C4-2B (cell line): ENCODE results near the gene SOX8.

Source experiments
- CTCF ChIP-seq: fragments of 450-650 bp; conservative IDR thresholded peaks from 2 replicates; pipeline ENCODE4 v1.5.1; 2017; ENCODE audit warnings: mild to moderate bottlenecking
- ZFX ChIP-seq: fragments of 450-650 bp; IDR thresholded peaks from 2 replicates; pipeline ENCODE4 v1.6.1; 2017

GRCh38 chr16:988471-989353 is 7.1 kb downstream of the SOX8 start:
- TF ChIP-seq CTCF (no peak), ZFX (no peak)
